GM12878 (cell line): ENCODE results near the gene VPS26B. TPM values are rescaled to one million over a fixed set of nuclear protein-coding genes. Genes with fewer than 3 reads are reported as not detected.

Experiments used
- ATAC-seq: fragments of 200-7000 bp; cut with Tn5 transposase; 3 replicates; pipeline ENCODE4 v1.9.1; 2020; ENCODE audit warnings: mild to moderate bottlenecking, moderate library complexity
- BruUV-seq: library from RNA; stranded (reverse); fragments of 400-500 nt; replicated peaks from 2 replicates; lab custom pipeline; 2021; lab: Mats Ljungman, UMichigan
- CTCF ChIA-PET: fragments of 300-600 bp; sonication (Branson Sonifier 250); formaldehyde crosslinking; extraction: SDS; loops from one replicate; lab custom pipeline; 2021; ENCODE audit warnings: inconsistent platforms; lab: Yijun Ruan, JAX
- POLR2A ChIA-PET: fragments of 350-600 bp; formaldehyde crosslinking; extraction: SDS; loops from one replicate; lab custom pipeline; 2021; ENCODE audit warnings: inconsistent platforms; lab: Charles Lee
- RAD21 ChIA-PET: fragments of 300-600 bp; sonication (Branson Sonifier 250); formaldehyde crosslinking; loops from one replicate; lab custom pipeline; 2023; ENCODE audit warnings: antibody characterized with exemption; ENCODE audit not compliant: unreplicated experiment; lab: Charles Lee
- SMC1A ChIA-PET: fragments of 300-600 bp; sonication (Branson Sonifier 250); formaldehyde crosslinking; loops from one replicate; lab custom pipeline; 2023; ENCODE audit not compliant: unreplicated experiment, uncharacterized antibody; lab: Charles Lee
- DNase-seq: peaks from one replicate; pipeline ENCODE4 v3.0.0-alpha.2; 2011; ENCODE audit warnings: low read depth, low spot score
- FAIRE-seq: peaks from 3 replicates; lab custom pipeline; 2011; peaks lifted over from hg19 to GRCh38; lab: Jason Lieb, UNC
- H2AFZ ChIP-seq: 2 replicates; pipeline ENCODE4 v1.6.0; 2011; ENCODE audit warnings: low read depth, low read length, control low read depth; ENCODE audit not compliant: control insufficient read depth
- H3K27ac ChIP-seq: 2 replicates; pipeline ENCODE4 v1.5.1; 2011; ENCODE audit warnings: control low read depth; ENCODE audit not compliant: control insufficient read depth, insufficient read depth
- H3K27me3 ChIP-seq, 2 experiments: replicated peaks in 1 of 2; 2 replicates each; pipeline versions ENCODE4 v1.6.0 to v1.6.1; 2011; ENCODE audit warnings: low read length in 1 of 2; ENCODE audit not compliant: control insufficient read depth in 2 of 2, insufficient read depth in 2 of 2
- H3K36me3 ChIP-seq, 2 experiments: 2 replicates each; pipeline ENCODE4 v1.5.1; 2011; ENCODE audit warnings: low read length in 1 of 2; ENCODE audit not compliant: control insufficient read depth in 2 of 2, insufficient read depth in 2 of 2
- H3K4me1 ChIP-seq: 2 replicates; pipeline ENCODE4 v1.6.1; 2011; ENCODE audit warnings: mild to moderate bottlenecking, low read length, moderate library complexity, mixed read lengths; ENCODE audit not compliant: control insufficient read depth, insufficient read depth
- H3K4me2 ChIP-seq: 2 replicates; pipeline ENCODE4 v1.6.0; 2011; ENCODE audit warnings: control low read depth; ENCODE audit not compliant: control insufficient read depth, insufficient read depth
- H3K4me3 ChIP-seq: fragments of 200-600 bp; sonication (generic); 2 replicates; pipeline ENCODE4 v1.5.1; 2016
- H3K79me2 ChIP-seq: 2 replicates; pipeline ENCODE4 v1.6.0; 2011; ENCODE audit warnings: low read length; ENCODE audit not compliant: control insufficient read depth, insufficient read depth
- H3K9ac ChIP-seq: 2 replicates; pipeline ENCODE4 v1.8.0; 2011; ENCODE audit warnings: low read length, control low read depth, mixed read lengths; ENCODE audit not compliant: control insufficient read depth, insufficient read depth
- H3K9me3 ChIP-seq: replicated peaks from 3 replicates; pipeline ENCODE4 v1.5.1; 2011; ENCODE audit warnings: mild to moderate bottlenecking, low read length; ENCODE audit not compliant: control insufficient read depth, insufficient read depth
- H4K20me1 ChIP-seq: 2 replicates; pipeline ENCODE4 v1.6.0; 2011; ENCODE audit not compliant: control insufficient read depth, insufficient read depth
- BACH1 ChIP-seq: fragments of 450-650 bp; IDR thresholded peaks from 2 replicates; pipeline ENCODE4 v1.6.1; 2017; ENCODE audit warnings: mild to moderate bottlenecking, borderline replicate concordance
- BRCA1 ChIP-seq: IDR thresholded peaks from 2 replicates; pipeline ENCODE4 v1.6.1; 2011; ENCODE audit warnings: low read depth, low read length, improper control_type of control experiment
- CBFB ChIP-seq: IDR thresholded peaks from 2 replicates; pipeline ENCODE4 v1.6.1; 2016; ENCODE audit warnings: antibody characterized with exemption, low read depth
- CHD2 ChIP-seq: IDR thresholded peaks from 2 replicates; pipeline ENCODE4 v1.6.1; 2011; ENCODE audit warnings: low read depth, low read length, improper control_type of control experiment, borderline replicate concordance
- IKZF2 ChIP-seq, 2 experiments: fragments of 450-650 bp; IDR thresholded peaks; 2 replicates each; pipeline ENCODE4 v1.6.1; 2017; ENCODE audit warnings: mild to moderate bottlenecking in 2 of 2, moderate library complexity in 2 of 2
- IRF3 ChIP-seq: fragments of 450-650 bp; IDR thresholded peaks from 2 replicates; pipeline ENCODE4 v1.6.1; 2014; ENCODE audit warnings: mild to moderate bottlenecking
- MXI1 ChIP-seq: fragments of 150-350 bp; IDR thresholded peaks from 2 replicates; pipeline ENCODE4 v1.6.1; 2011; ENCODE audit warnings: low read depth, mild to moderate bottlenecking, inconsistent platforms, low read length, improper control_type of control experiment
- NKRF ChIP-seq: fragments of 450-650 bp; conservative IDR thresholded peaks from 2 replicates; pipeline ENCODE4 v1.6.1; 2017; ENCODE audit warnings: mild to moderate bottlenecking, moderate library complexity
- NRF1 ChIP-seq: conservative IDR thresholded peaks from 2 replicates; pipeline ENCODE4 v1.6.1; 2011; ENCODE audit warnings: mild to moderate bottlenecking, low read depth, low read length, improper control_type of control experiment
- POLR2AphosphoS5 ChIP-seq: IDR thresholded peaks from 2 replicates; pipeline ENCODE4 v1.6.1; 2011; ENCODE audit warnings: mild to moderate bottlenecking, low read length, inconsistent platforms
- RELB ChIP-seq: fragments of 450-650 bp; IDR thresholded peaks from 2 replicates; pipeline ENCODE4 v1.6.1; 2017; ENCODE audit warnings: low read depth, mild to moderate bottlenecking, moderate library complexity
- SUZ12 ChIP-seq: fragments of 200-600 bp; sonication (generic); IDR thresholded peaks from one replicate; pipeline ENCODE4 v1.6.1; 2018; ENCODE audit warnings: antibody characterized with exemption, mild to moderate bottlenecking; ENCODE audit not compliant: unreplicated experiment
- TCF12 ChIP-seq: IDR thresholded peaks from 2 replicates; pipeline ENCODE4 v1.6.1; 2011; ENCODE audit warnings: low read depth, mild to moderate bottlenecking, low read length
- ZNF24 ChIP-seq: fragments of 450-650 bp; IDR thresholded peaks from 2 replicates; pipeline ENCODE4 v1.6.1; 2017; ENCODE audit warnings: antibody characterized with exemption, mild to moderate bottlenecking
- WGBS: methylation state at CpG from one replicate; pipeline ENCODE4 v1.1.6; 2016; ENCODE audit warnings: low lambda C conversion rate; ENCODE audit not compliant: insufficient replicate concordance, insufficient coverage; ENCODE audit errors: missing lambda C conversion rate; 5-methylcytosine and 5-hydroxymethylcytosine counted together
- in situ Hi-C: fragments of 300-500 bp; cut with MboI; formaldehyde crosslinking; loops from 9 replicates; pipeline ENCODE4 v1.14.3; 2018; ENCODE audit warnings: mixed read lengths
- intact Hi-C: fragments of 100-400 bp; cut with micrococcal nuclease; formaldehyde crosslinking; loops from one replicate; pipeline ENCODE4 v1.14.2; 2022; ENCODE audit not compliant: unreplicated experiment
- polyA plus RNA-seq, 11 experiments: library from polyadenylated mRNA; depleted of rRNA in 4 of 11; unstranded in 6 of 11; stranded (reverse) in 5 of 11; fragments of >200 nt; fragmentation: Nextera tagmentation in 4 of 11; fragmentation: Illumina TruSeq in 1 of 11; extraction: Ambion mirVana in 4 of 11; extraction: Trizol in 1 of 11; gene quantifications; 1 replicate in 1 of 11; 2 replicates in 10 of 11; pipeline versions ENCODE4 v1.2.1 to v1.2.3, GENCODE V29; 2011 to 2016; ENCODE audit warnings: inconsistent platforms in 2 of 11, missing spikeins in 2 of 11, low read depth in 1 of 11
- total RNA-seq, 4 experiments: library from RNA; depleted of rRNA in 3 of 4; stranded (reverse); fragments of >200 nt in 3 of 4; fragmentation: Illumina TruSeq in 1 of 4; extraction: Trizol in 1 of 4; gene quantifications; 2 replicates each; pipeline versions ENCODE4 v1.2.1 to v1.2.3, GENCODE V29; 2013 to 2021
- TF ChIP-seq, protein P1 (sequence below): fragments of 450-650 bp; IDR thresholded peaks from 2 replicates; pipeline ENCODE4 v1.6.1; 2017; ENCODE audit warnings: borderline replicate concordance
- TF ChIP-seq, protein P2 (sequence below): fragments of 450-650 bp; IDR thresholded peaks from 2 replicates; pipeline ENCODE4 v1.6.1; 2017; ENCODE audit warnings: mild to moderate bottlenecking, low read depth, inconsistent platforms; ENCODE audit not compliant: poor library complexity, severe bottlenecking

The VPS26B gene
- total and polyA plus RNA-seq, 10 of the 15 experiments (the other 5 are each of a cell fraction or from before 2014, with no cell fraction given): 1.6 to 26.9 (median 13.3) TPM

DNA sequence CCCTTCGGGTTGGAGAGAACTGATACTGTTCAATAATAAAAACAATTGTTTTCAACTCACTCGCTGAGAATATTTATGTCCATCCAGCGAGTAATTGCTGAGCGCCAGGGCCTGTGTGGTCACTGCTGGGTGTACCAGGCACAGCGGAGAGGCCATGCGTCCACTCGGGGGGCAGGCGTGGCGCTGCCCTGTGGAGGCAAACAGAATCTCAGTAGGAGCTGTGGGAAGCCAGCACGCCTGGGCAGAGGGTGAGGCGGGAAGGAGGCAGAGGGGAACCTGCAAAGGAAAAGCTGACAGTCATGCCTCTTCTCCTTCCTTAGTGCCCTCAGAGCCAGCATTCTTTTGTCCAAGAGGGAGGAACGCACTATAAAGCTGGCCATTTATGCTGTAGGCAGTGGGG, 63.1 kb downstream of the VPS26B start:
- H3K27me3 ChIP-seq: no peaks in the 10 kb centered on the region
- no peak overlapping the region for H2AFZ ChIP-seq
- H3K4me1 ChIP-seq: no peaks in the 10 kb centered on the region
- H4K20me1 ChIP-seq: no peaks in the 10 kb centered on the region
- no peaks in the 10 kb centered on the region for H3K36me3 ChIP-seq
- no peak for FAIRE-seq
- H3K9ac ChIP-seq: no peak overlapping the region
- WGBS: 50% methylated on average over 12 of the region's 12 CpGs
- intact Hi-C loops: no loop called here
- in situ Hi-C loops: no loop called here
- H3K79me2 ChIP-seq: no peaks in the 10 kb centered on the region
- no TSS peak for BruUV-seq
- H3K4me3 ChIP-seq: no peak overlapping the region
- no peak for DNase-seq
- H3K9me3 ChIP-seq: no peaks in the 10 kb centered on the region
- ATAC-seq: no peak
- POLR2A ChIA-PET: no interaction called here
- CTCF ChIA-PET: no interaction called here
- SMC1A ChIA-PET: no interaction called here
- no peak for TF ChIP-seq BRCA1
- TF ChIP-seq MXI1: no peak
- no peak for TF ChIP-seq BACH1
- TF ChIP-seq, protein P1, sequence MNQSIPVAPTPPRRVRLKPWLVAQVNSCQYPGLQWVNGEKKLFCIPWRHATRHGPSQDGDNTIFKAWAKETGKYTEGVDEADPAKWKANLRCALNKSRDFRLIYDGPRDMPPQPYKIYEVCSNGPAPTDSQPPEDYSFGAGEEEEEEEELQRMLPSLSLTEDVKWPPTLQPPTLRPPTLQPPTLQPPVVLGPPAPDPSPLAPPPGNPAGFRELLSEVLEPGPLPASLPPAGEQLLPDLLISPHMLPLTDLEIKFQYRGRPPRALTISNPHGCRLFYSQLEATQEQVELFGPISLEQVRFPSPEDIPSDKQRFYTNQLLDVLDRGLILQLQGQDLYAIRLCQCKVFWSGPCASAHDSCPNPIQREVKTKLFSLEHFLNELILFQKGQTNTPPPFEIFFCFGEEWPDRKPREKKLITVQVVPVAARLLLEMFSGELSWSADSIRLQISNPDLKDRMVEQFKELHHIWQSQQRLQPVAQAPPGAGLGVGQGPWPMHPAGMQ: no peak
- no peak for TF ChIP-seq ZNF24
- TF ChIP-seq NRF1: no peak
- no peak for TF ChIP-seq IKZF2 (IDR thresholded peaks at IDR 0.05)
- no peak for TF ChIP-seq SUZ12
- no peak for TF ChIP-seq CHD2
- TF ChIP-seq, protein P2, sequence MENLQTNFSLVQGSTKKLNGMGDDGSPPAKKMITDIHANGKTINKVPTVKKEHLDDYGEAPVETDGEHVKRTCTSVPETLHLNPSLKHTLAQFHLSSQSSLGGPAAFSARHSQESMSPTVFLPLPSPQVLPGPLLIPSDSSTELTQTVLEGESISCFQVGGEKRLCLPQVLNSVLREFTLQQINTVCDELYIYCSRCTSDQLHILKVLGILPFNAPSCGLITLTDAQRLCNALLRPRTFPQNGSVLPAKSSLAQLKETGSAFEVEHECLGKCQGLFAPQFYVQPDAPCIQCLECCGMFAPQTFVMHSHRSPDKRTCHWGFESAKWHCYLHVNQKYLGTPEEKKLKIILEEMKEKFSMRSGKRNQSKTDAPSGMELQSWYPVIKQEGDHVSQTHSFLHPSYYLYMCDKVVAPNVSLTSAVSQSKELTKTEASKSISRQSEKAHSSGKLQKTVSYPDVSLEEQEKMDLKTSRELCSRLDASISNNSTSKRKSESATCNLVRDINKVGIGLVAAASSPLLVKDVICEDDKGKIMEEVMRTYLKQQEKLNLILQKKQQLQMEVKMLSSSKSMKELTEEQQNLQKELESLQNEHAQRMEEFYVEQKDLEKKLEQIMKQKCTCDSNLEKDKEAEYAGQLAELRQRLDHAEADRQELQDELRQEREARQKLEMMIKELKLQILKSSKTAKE: no peak
- TF ChIP-seq CBFB: no peak
- TF ChIP-seq NKRF: no peak
- no peak for TF ChIP-seq IRF3
- no peak for TF ChIP-seq RELB
- TF ChIP-seq TCF12: no peak
- TF ChIP-seq POLR2AphosphoS5: no peak
- TF ChIP-seq, all 136 proteins: peak for 0
- RAD21 ChIA-PET: no interaction called here
- Histone ChIP-seq H3K4me2 (no peak overlapping the region), H3K27ac (no peak overlapping the region)
